ENCODE results near the gene TAPBP. TPM values are rescaled to one million over a fixed set of nuclear protein-coding genes. Genes with fewer than 3 reads are reported as not detected.

The TAPBP gene
- total and polyA plus RNA-seq, 2 donors from 2014 or later, result 53.5 to 217 TPM

- Histone ChIP-seq H3K4me1 (ENCODE audit: control insufficient read depth in 2 of 3, insufficient read depth in 2 of 3, low read depth in 1 of 3, low read length in 3 of 3) (peaks cover 0 to 29% (median 21%) of the 10 kb centered on the region in 3 donors), H3K9ac (ENCODE audit: low read length in 3 of 3) (no peak overlapping the region), H3K4me3 (ENCODE audit: low read length in 3 of 3) (no peak overlapping the region), H3K9me3 (ENCODE audit: control insufficient read depth in 2 of 3, insufficient read depth in 1 of 3, low read length in 3 of 3) (no peaks in the 10 kb centered on the region), H3K27ac (ENCODE audit: low read depth in 2 of 2, low read length in 2 of 2) (no peak overlapping the region), H3K36me3 (ENCODE audit: control insufficient read depth in 2 of 3, insufficient read depth in 3 of 3, low read length in 3 of 3) (peaks cover 5 to 17% (median 11%) of the 10 kb centered on the region in 3 donors), H3K27me3 (ENCODE audit: control insufficient read depth, insufficient read depth, low read length) (no peaks in the 10 kb centered on the region)
- peak in 3 of 5 donors; percentile 22 to 61 (median 22) for DNase-seq
- no peak for FAIRE-seq
- TF ChIP-seq, protein P1, sequence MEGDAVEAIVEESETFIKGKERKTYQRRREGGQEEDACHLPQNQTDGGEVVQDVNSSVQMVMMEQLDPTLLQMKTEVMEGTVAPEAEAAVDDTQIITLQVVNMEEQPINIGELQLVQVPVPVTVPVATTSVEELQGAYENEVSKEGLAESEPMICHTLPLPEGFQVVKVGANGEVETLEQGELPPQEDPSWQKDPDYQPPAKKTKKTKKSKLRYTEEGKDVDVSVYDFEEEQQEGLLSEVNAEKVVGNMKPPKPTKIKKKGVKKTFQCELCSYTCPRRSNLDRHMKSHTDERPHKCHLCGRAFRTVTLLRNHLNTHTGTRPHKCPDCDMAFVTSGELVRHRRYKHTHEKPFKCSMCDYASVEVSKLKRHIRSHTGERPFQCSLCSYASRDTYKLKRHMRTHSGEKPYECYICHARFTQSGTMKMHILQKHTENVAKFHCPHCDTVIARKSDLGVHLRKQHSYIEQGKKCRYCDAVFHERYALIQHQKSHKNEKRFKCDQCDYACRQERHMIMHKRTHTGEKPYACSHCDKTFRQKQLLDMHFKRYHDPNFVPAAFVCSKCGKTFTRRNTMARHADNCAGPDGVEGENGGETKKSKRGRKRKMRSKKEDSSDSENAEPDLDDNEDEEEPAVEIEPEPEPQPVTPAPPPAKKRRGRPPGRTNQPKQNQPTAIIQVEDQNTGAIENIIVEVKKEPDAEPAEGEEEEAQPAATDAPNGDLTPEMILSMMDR (IDR thresholded peaks at IDR 0.05; ENCODE audit: borderline replicate concordance, extremely low read depth, insufficient read depth), result no peak
- intact Hi-C loops (cut with DNase I), result no loop called here
These were observed 6.7 kb upstream of the TAPBP start for GRCh38 chr6:33320315-33321181.

- Histone ChIP-seq H3K27ac (ENCODE audit: low read depth in 2 of 2, low read length in 2 of 2) (no peak overlapping the region), H3K4me1 (ENCODE audit: control insufficient read depth in 2 of 3, insufficient read depth in 2 of 3, low read depth in 1 of 3, low read length in 3 of 3) (peaks cover 0 to 34% (median 21%) of the 10 kb centered on the region in 3 donors), H3K27me3 (ENCODE audit: control insufficient read depth, insufficient read depth, low read length) (no peaks in the 10 kb centered on the region), H3K4me3 (ENCODE audit: low read length in 3 of 3) (no peak overlapping the region), H3K36me3 (ENCODE audit: control insufficient read depth in 2 of 3, insufficient read depth in 3 of 3, low read length in 3 of 3) (peaks cover 5 to 17% (median 11%) of the 10 kb centered on the region in 3 donors), H3K9me3 (ENCODE audit: control insufficient read depth in 2 of 3, insufficient read depth in 1 of 3, low read length in 3 of 3) (no peaks in the 10 kb centered on the region), H3K9ac (ENCODE audit: low read length in 3 of 3) (no peak overlapping the region)
- DNase-seq (no peak), FAIRE-seq (no peak)
- TF ChIP-seq, protein P1 (IDR thresholded peaks at IDR 0.05; ENCODE audit: borderline replicate concordance, extremely low read depth, insufficient read depth), result no peak
- intact Hi-C loops (cut with DNase I), result no loop called here
These were observed 6.0 kb upstream of the TAPBP start for GRCh38 chr6:33319939-33320314.

GRCh38 chr6:33318426-33319073, 4.7 kb upstream of the TAPBP start:
- intact Hi-C loops (cut with DNase I), result no loop called here
- H3K4me3 ChIP-seq (ENCODE audit: low read length in 3 of 3), result peak overlapping the region in 2 of 3 donors; percentile 57 to 77
- H3K4me1 ChIP-seq (ENCODE audit: control insufficient read depth in 2 of 3, insufficient read depth in 2 of 3, low read depth in 1 of 3, low read length in 3 of 3), result peaks cover 0 to 35% (median 13%) of the 10 kb centered on the region in 3 donors
- no peaks in the 10 kb centered on the region for H3K27me3 ChIP-seq (ENCODE audit: control insufficient read depth, insufficient read depth, low read length)
- H3K9me3 ChIP-seq (ENCODE audit: control insufficient read depth in 2 of 3, insufficient read depth in 1 of 3, low read length in 3 of 3), result no peaks in the 10 kb centered on the region
- peak overlapping the region in 2 of 3 donors; percentile 30 to 58 for H3K9ac ChIP-seq (ENCODE audit: low read length in 3 of 3)
- peaks cover 5 to 17% (median 11%) of the 10 kb centered on the region in 3 donors for H3K36me3 ChIP-seq (ENCODE audit: control insufficient read depth in 2 of 3, insufficient read depth in 3 of 3, low read length in 3 of 3)
- DNase-seq (no peak), FAIRE-seq (no peak)
- TF ChIP-seq, protein P1 (IDR thresholded peaks at IDR 0.05; ENCODE audit: borderline replicate concordance, extremely low read depth, insufficient read depth), result no peak
- peak overlapping the region; percentile 45 to 52 for H3K27ac ChIP-seq (ENCODE audit: low read depth in 2 of 2, low read length in 2 of 2)
